ENCODE measurements around the gene GCK. TPM values are rescaled to one million over a fixed set of nuclear protein-coding genes. Genes with fewer than 3 reads are reported as not detected.
A peak's percentile ranks its signal among the peaks of the same experiment; 100 is the strongest.

Gene GCK
- total RNA-seq, 4 donors from 2014 or later = 0.25 to 1.2 TPM; not detected in 2

DNA sequence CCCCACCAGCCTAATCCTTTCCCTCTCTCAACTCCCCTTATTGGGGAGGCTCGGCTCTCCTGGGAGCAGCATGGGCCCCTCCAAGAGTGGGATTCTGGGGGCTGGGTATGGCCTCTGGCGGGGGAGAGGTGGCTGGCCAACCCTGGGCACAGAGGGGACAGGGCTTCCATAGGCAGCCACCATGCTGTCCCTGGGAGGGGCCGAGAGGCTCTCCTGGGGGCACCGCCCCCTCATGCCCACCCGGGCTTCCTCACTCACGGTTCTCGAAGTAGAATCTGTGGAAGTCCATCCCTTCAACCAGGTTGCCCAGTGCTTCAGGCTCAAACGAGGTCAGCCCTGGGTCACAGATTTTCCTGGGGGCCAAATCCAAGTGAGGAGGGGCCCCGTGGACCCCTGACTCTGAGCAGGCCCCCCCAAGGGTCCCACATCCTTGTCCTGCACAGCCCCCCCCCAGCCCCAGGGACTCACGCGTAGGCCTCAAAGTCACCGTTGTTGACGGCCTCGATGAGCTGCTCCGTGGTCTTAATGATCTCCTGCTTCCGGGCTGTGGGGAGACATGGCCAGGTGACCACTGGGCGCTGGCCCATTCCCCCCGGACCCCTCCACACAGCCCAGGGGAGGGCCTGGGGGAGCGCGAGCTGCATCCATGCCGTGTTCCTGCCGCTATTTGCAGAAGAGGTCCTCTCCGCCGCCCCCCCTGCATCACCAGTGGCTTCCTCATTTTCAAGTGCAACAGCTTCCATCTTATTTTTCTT is 31.3 kb upstream of the GCK start:
- 88 to 89% methylated on average over 24 of the region's 24 CpGs for WGBS, 2 donors
- intact Hi-C loops (cut with DNase I; ENCODE audit: low total_unique reads) = no loop called here
- no peak for DNase-seq (ENCODE audit: low spot score in 2 of 2)
- H3K4me3 ChIP-seq (ENCODE audit: low read depth, poor library complexity, severe bottlenecking) = no peak overlapping the region
- no peak for TF ChIP-seq CTCF (IDR thresholded peaks at IDR 0.05)
- TF ChIP-seq POLR2A (IDR thresholded peaks at IDR 0.05) = no peak

- intact Hi-C loops (cut with DNase I; ENCODE audit: low total_unique reads) = no loop called here
Measured at GRCh38 chr7:44220046-44220357, 30.8 kb upstream of the GCK start.

DNA sequence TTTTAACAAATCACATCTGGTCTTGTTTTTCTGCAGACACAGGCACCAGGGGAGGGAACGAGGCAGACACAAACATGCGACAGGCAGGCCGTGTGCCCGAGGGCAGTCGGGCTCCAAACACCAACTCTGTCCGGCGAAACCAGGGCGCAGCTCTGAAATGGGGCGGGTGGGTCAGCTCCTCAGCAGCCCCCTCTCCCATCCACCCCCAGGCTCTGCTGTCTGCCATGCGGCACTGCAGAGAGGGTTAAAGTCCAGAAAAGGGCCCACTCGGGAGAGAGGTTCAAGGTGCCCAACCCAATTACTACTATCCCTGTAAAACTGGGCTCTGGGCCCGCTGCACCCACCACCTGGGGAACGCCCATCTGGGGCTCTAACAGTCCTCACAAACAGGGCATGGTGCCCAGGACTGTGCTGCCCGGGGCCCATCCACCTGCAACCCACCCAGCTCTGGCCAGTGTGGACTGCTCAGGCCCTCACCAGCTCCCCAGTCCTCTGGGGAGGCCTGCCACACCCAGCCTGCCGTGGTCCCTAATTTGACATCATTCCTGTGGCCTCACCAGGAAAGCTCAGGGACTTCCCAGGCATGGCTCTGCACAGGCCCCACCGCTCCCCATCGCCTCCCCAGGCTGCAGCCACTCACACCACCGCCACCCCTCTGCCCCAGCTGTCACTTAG is 30.3 kb upstream of the GCK start:
- WGBS, 2 donors = 78 to 90% methylated on average over 15 to 18 of the region's 18 CpGs
- intact Hi-C loops (cut with DNase I; ENCODE audit: low total_unique reads) = no loop called here
- peak in 1 of 2 donors; percentile 74 for DNase-seq (ENCODE audit: low spot score in 2 of 2)
- TF ChIP-seq POLR2A (IDR thresholded peaks at IDR 0.05) (no peak), CTCF (IDR thresholded peaks at IDR 0.05) (no peak)
- H3K4me3 ChIP-seq (ENCODE audit: low read depth, poor library complexity, severe bottlenecking) = no peak overlapping the region

More at GRCh38 chr7:44220046-44220357, 30.8 kb upstream of the GCK start:
- TF ChIP-seq CTCF (IDR thresholded peaks at IDR 0.05) (no peak), POLR2A (IDR thresholded peaks at IDR 0.05) (no peak)
- H3K4me3 ChIP-seq (ENCODE audit: low read depth, poor library complexity, severe bottlenecking) = no peak overlapping the region
- WGBS, 2 donors = 93 to 98% methylated on average over 26 of the region's 26 CpGs
- DNase-seq (ENCODE audit: low spot score in 2 of 2) = peak in 1 of 2 donors; percentile 78

- peak in 1 of 2 donors; percentile 75 for DNase-seq (ENCODE audit: low spot score in 2 of 2)
- no peak overlapping the region for H3K4me3 ChIP-seq (ENCODE audit: low read depth, poor library complexity, severe bottlenecking)
- no peak for TF ChIP-seq POLR2A (IDR thresholded peaks at IDR 0.05)
- TF ChIP-seq CTCF (IDR thresholded peaks at IDR 0.05) = no peak
- intact Hi-C loops (cut with DNase I; ENCODE audit: low total_unique reads) = no loop called here
- 79 to 81% methylated on average over 20 to 25 of the region's 26 CpGs for WGBS, 2 donors
Measured at GRCh38 chr7:44218418-44219201, 29.4 kb upstream of the GCK start.

- intact Hi-C loops (cut with DNase I; ENCODE audit: low total_unique reads) = no loop called here
- 80 to 83% methylated on average over 12 to 17 of the region's 17 CpGs for WGBS, 2 donors
- H3K4me3 ChIP-seq (ENCODE audit: low read depth, poor library complexity, severe bottlenecking) = no peak overlapping the region
- no peak for TF ChIP-seq CTCF (IDR thresholded peaks at IDR 0.05)
- TF ChIP-seq POLR2A (IDR thresholded peaks at IDR 0.05) = no peak
- DNase-seq (ENCODE audit: low spot score in 2 of 2) = peak in 1 of 2 donors; percentile 68
Measured at GRCh38 chr7:44217852-44218402, 28.7 kb upstream of the GCK start.
